Heart right ventricle (tissue), 16 donors: ENCODE measurements around the gene NECAB3. TPM values are rescaled to one million over a fixed set of nuclear protein-coding genes. Genes with fewer than 3 reads are reported as not detected.

Experiments
- ATAC-seq, 8 donors: fragments of 200-7000 bp; cut with Tn5 transposase; one replicate each; pipeline ENCODE4 v1.9.1; 2020; ENCODE audit warnings: mild to moderate bottlenecking in 8 of 8, moderate library complexity in 8 of 8, moderate number of reproducible peaks in 1 of 8
- DNase-seq, 2 donors: peaks; one replicate each; pipeline ENCODE4 v3.0.0-alpha.2; 2020
- H3K27ac ChIP-seq, 10 donors: fragments of 200-600 bp; sonication (generic) in 2 of 10; one replicate each; pipeline versions ENCODE4 v1.5.0 to v1.8.0; 2020 to 2022; ENCODE audit warnings: mild to moderate bottlenecking in 3 of 10
- H3K27me3 ChIP-seq, 7 donors: fragments of 200-600 bp; one replicate each; pipeline ENCODE4 v1.8.0; 2021 to 2022; ENCODE audit warnings: mild to moderate bottlenecking in 2 of 7
- H3K36me3 ChIP-seq, 9 donors: fragments of 200-600 bp; sonication (generic) in 1 of 9; one replicate each; pipeline versions ENCODE4 v1.5.0 to v1.8.0; 2020 to 2022; ENCODE audit warnings: mild to moderate bottlenecking in 2 of 9
- H3K4me1 ChIP-seq, 9 donors: fragments of 200-600 bp; sonication (generic) in 1 of 9; one replicate each; pipeline versions ENCODE4 v1.5.0 to v1.8.0; 2020 to 2022; ENCODE audit warnings: mild to moderate bottlenecking in 4 of 9
- H3K4me3 ChIP-seq, 10 donors: fragments of 200-600 bp; sonication (generic) in 2 of 10; one replicate each; pipeline versions ENCODE4 v1.5.0 to v1.8.0; 2020 to 2022; ENCODE audit warnings: mild to moderate bottlenecking in 7 of 10, moderate library complexity in 2 of 10
- H3K9me3 ChIP-seq, 11 donors: fragments of 200-600 bp in 10 of 11; sonication (generic) in 2 of 11; one replicate each; pipeline versions ENCODE4 v1.5.0 to v1.8.0; 2013 to 2022; ENCODE audit warnings: mild to moderate bottlenecking in 2 of 11, control low read depth in 1 of 11, moderate library complexity in 1 of 11
- CTCF ChIP-seq, 9 donors: fragments of 200-600 bp; sonication (generic) in 2 of 9; IDR thresholded peaks; one replicate each; pipeline versions ENCODE4 v1.5.0 to v1.8.0; 2021 to 2022; ENCODE audit warnings: antibody characterized with exemption in 9 of 9, mild to moderate bottlenecking in 5 of 9, moderate library complexity in 1 of 9
- WGBS, 2 donors: extraction: QIAGEN DNeasy Blood & Tissue Kit; methylation state at CpG; one replicate each; pipeline ENCODE4 v1.1.7; 2013; ENCODE audit warnings: inconsistent platforms in 1 of 2; 5-methylcytosine and 5-hydroxymethylcytosine counted together
- intact Hi-C, 10 donors: fragments of 100-400 bp; cut with DNase I; formaldehyde crosslinking; loops; one replicate each; pipeline versions ENCODE4 v1.11.1 to v1.14.2; 2022
- polyA plus RNA-seq, 2 donors: library from polyadenylated mRNA; stranded (reverse); fragments of 200-250 nt; gene quantifications; one replicate each; pipeline ENCODE4 v1.2.3, GENCODE V29; 2013
- total RNA-seq, 10 donors: library from RNA; stranded (reverse); fragmentation: NEBNext Ultra II Directional in 3 of 10; extraction: Animal tissue kit (Norgen Biotek cat#: 25700) in 3 of 10; gene quantifications; one replicate each; pipeline versions ENCODE4 v1.2.1 to v1.2.4, GENCODE V29; 2021 to 2023
- donor health status: Arrhythmogenic right ventricular cardiomyopathy.
- donor health status: ischemic (EF 13 %, LVEDD 7.1; RV severe dilation, severe dysfunction).
- donor health status: healthy with polysubstance abuse.
- donor health status: DM: no; HTN: yes; CAD: no.
- donor health status: DM: no; HTN: no; CAD: no.
- donor health status: ischemic (EF 25% LVEDD 6.9; RV normal size, moderate dysfunction).
- donor health status: ischemic (EF 25% LVEDD 5.7; RV mildly dilated, moderate dysfunction).
- donor health status: healthy.
- donor health status: DM: yes; HTN: yes; CAD: no.
- donor health status: Ischemic cardiomyopathy.
- donor health status: ischemic (EF 35%, LVEDD 5.7; RV mildly dilated, moderate dysfunction).
- donor health status: nonischemic (EF 11% LVEDD 7.7; RV severe dilation, severe dysfunction).
- donor health status: DM: yes; HTN: yes; CAD: no.
- donor health status: PGD.
- donor health status: ischemic (EF 29% LVEDD 5.4; RV normal size, mild dysfunction).
- donor health status: nonischemic (EF 23%, LVEDD 6.1; RV moderate dilation, normal function).

Gene NECAB3
- total and polyA plus RNA-seq, 12 donors: 36.6 to 92.8 (median 77.2) TPM

GRCh38 chr20:33662172-33662571, 12.1 kb downstream of the NECAB3 start, which contains the start of gene C20orf144:
Gene C20orf144 (plus strand): TSS chr20:33662327. CDS start chr20:33662346, 19 bp downstream.
- Histone ChIP-seq H3K27ac (peak within 1 kb of the TSS; percentile 24 to 93 (median 84)), H3K4me1 (peaks cover 10 to 36% (median 30%) of the 10 kb centered on the region in 9 donors), H3K9me3 (no peaks in the 10 kb centered on the region), H3K36me3 (peaks cover 0 to 35% (median 6%) of the 10 kb centered on the region in 9 donors), H3K27me3 (no peaks in the 10 kb centered on the region), H3K4me3 (peak within 1 kb of the TSS; percentile 49 to 84 (median 77))
- DNase-seq (no peak), ATAC-seq (no peak)
- intact Hi-C loops: no loop called here
- TF ChIP-seq CTCF (IDR thresholded peaks at IDR 0.05): no peak
- 89 to 93% methylated on average over 10 of the region's 10 CpGs for WGBS, 2 donors

- Histone ChIP-seq H3K36me3 (peaks cover 0 to 43% (median 6%) of the 10 kb centered on the region in 9 donors), H3K4me1 (peaks cover 5 to 23% (median 21%) of the 10 kb centered on the region in 9 donors), H3K9me3 (no peaks in the 10 kb centered on the region), H3K27ac (no peak overlapping the region), H3K4me3 (no peak overlapping the region), H3K27me3 (no peaks in the 10 kb centered on the region)
- 89 to 95% methylated on average over 7 of the region's 7 CpGs for WGBS, 2 donors
- DNase-seq: no peak
- no peak for TF ChIP-seq CTCF (IDR thresholded peaks at IDR 0.05)
- intact Hi-C loops: no loop called here
- no peak for ATAC-seq
These were observed 13.6 kb downstream of the NECAB3 start for GRCh38 chr20:33660685-33661058.

- H3K27ac ChIP-seq: no peak overlapping the region
- intact Hi-C loops: no loop called here
- no peak overlapping the region for H3K4me3 ChIP-seq
- H3K36me3 ChIP-seq: peaks cover 0 to 43% (median 6%) of the 10 kb centered on the region in 9 donors
- ATAC-seq (no peak), DNase-seq (no peak)
- H3K4me1 ChIP-seq: peaks cover 5 to 23% (median 20%) of the 10 kb centered on the region in 9 donors
- TF ChIP-seq CTCF (IDR thresholded peaks at IDR 0.05): no peak
- WGBS, 2 donors: 92% methylated on average over 21 of the region's 21 CpGs
- H3K27me3 ChIP-seq: no peaks in the 10 kb centered on the region
- no peaks in the 10 kb centered on the region for H3K9me3 ChIP-seq
These were observed 14.1 kb downstream of the NECAB3 start for GRCh38 chr20:33660035-33660684.

GRCh38 chr20:33659341-33660034, 14.7 kb downstream of the NECAB3 start:
- intact Hi-C loops: loop anchor here in 3 of 10 donors (5.0 to 10.0 kb wide), 3 partner anchors 192 to 265 kb away; no protein-coding TSS in a partner anchor
- ATAC-seq (no peak), DNase-seq (no peak)
- no peak for TF ChIP-seq CTCF (IDR thresholded peaks at IDR 0.05)
- Histone ChIP-seq H3K4me3 (no peak overlapping the region), H3K4me1 (peaks cover 5 to 20% (median 17%) of the 10 kb centered on the region in 9 donors), H3K36me3 (peaks cover 0 to 43% (median 6%) of the 10 kb centered on the region in 9 donors), H3K27me3 (no peaks in the 10 kb centered on the region), H3K9me3 (no peaks in the 10 kb centered on the region), H3K27ac (no peak overlapping the region)
- whole genome bisulfite sequencing, 2 donors: 95 to 97% methylated on average over 26 to 32 of the region's 32 CpGs
